ENCODE results near the gene PIK3C3.
"Not testable (repeated sequence)": the region's sequence is repeated elsewhere in the genome, so short reads cannot be mapped to it uniquely, and the experiment has no call there.

The PIK3C3 gene

DNA sequence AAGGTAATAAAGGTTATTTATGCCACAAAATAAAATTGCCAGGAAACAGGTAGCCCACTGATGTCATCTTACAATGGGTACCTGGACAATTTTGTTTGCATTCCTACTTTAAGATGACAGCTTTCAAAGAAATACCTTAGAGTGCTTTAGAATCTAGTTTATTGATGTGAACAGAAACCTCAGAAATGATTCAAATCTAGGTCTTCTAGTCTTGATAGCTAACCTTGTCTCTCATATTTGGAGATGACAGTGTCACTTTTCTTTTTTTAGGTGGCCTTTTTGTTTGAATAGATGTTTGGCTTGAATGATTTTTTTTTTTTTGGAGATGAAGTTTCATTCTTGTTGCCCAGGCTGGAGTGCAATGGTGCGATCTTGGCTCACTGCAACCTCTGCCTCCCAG lies 69.1 kb downstream of the PIK3C3 start:
- no peak for DNase-seq (ENCODE audit: low read depth)

- no peak for DNase-seq (ENCODE audit: low read depth)
Observed at GRCh38 chr18:42025491-42025890, 70.5 kb downstream of the PIK3C3 start.

DNA sequence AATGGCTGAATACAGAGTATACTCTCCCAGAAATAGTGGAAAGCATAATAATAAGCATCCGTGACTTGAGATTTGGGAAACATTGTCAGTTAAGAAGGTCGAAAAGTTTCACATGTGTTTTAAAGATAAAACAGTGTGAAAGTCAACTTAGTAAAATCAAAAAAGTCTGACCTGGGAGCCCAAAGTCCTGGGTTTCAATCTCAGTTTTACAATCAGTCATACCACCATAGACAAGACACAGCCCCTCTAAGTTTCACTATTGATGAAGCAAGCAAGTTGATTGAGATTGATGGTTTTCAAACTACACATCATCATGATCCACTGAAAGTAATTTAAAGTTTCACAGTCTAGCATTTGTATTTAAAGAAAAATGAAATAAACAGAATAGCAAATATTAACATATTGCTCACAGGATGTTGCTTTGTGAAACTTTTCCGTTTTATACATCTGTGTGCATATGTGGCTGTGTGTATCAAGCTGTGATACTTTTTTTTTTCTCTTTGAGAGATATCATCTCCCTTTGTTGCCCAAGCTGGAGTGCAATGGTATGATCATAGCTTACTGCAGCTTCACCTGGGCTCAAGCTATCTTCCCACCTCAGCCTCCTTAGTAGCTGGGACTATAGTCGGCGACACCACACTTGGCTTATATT lies 71.1 kb downstream of the PIK3C3 start:
- DNase-seq (ENCODE audit: low read depth) = no peak

DNA sequence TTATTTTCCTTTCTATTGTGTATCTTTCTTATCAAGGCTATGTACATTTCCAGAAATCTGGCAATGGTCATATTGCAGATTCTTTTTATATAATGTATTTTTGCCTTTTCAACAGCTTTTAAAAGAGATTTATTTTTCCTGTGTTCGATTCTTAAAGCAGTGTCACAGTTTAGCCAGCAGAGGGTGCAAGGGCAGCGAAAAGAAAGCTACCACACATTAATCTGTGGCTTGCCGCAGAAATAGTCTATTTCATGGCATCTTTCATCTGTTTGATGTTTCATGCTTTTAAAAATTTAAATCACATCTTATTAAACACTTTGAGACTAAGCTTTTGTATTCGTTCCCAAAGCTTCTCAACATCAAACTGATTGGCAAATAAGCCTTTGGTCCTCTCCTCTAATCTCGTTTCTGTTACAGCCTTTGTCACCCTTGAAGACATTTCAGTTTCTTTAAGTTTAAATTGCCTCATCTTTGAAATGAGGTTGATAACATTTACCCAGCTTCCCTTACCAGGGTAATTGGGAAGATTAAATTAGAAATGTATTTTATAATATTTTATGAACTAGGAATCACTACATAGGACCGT lies 73.3 kb downstream of the PIK3C3 start:
- no peak for DNase-seq (ENCODE audit: low read depth)

DNA sequence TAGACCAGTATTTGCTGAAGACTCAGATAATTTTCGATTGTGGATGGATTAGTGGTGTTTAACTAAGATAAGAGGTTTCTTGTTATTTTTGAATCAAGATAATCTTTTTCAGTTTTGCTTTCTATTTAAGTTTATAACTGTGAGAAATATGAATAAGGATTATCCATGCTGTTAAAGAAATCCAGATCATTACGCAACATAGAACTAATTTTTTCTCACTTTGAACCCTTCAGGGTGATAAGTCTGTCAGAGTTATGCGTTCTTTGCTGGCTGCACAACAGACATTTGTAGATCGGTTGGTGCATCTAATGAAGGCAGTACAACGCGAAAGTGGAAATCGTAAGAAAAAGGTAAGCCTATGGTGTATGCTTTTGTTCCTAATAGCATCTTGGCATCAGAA lies 74.1 kb downstream of the PIK3C3 start:
- DNase-seq (ENCODE audit: low read depth) = no peak

- no peak for DNase-seq (ENCODE audit: low read depth)
Observed at GRCh38 chr18:42030586-42031182, 75.7 kb downstream of the PIK3C3 start.

DNA sequence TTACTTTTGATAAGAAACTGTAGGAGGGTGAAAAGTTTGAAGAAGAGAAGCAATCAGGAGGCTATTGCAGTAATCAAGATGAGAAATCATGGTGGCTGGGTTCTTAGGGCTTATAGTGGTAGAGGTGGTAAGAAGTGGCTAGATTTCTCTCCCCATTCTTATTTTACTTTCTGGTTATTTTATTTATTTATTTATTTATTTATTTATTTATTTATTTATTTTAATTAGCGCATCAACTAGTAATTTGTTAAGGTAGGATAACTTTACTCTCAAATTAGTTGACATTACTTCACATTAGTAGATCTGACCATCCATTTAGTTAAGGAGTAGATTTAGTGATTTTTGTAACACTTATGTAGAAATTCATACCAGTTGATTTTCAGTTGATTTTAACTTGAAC lies 77.4 kb downstream of the PIK3C3 start:
- no peak for DNase-seq (ENCODE audit: low read depth)

DNA sequence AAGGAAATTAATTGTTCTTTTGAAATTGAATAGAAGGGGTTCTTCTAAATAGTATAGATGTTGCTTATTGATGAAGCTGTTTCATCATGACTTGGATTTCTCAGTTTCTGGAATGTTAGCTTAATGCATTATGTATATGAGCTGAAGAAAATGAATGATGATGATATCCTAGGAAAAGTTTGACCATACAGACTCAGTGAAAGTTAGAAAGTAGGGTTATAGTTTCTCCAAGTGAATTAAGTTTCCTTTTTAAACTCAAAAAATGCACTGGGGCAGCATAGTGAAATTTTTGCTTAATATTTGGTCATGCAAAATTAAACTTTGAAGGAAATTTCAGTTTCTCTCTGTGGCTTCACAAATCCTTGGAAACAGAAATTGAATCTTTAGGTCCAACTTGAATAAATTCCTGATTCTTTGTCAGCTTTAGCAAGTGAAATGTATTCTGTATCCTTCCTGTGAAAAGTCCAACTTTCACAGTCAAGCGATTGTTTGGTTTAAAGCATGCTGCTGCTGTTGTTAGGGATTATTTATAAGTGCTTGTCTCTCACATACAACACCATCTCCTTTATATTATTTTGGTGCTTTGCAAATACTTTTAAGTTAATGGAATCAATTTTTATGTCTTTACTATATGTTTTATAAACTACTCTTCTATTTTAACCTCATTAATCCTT lies 78.2 kb downstream of the PIK3C3 start:
- DNase-seq (ENCODE audit: low read depth) = no peak

DNA sequence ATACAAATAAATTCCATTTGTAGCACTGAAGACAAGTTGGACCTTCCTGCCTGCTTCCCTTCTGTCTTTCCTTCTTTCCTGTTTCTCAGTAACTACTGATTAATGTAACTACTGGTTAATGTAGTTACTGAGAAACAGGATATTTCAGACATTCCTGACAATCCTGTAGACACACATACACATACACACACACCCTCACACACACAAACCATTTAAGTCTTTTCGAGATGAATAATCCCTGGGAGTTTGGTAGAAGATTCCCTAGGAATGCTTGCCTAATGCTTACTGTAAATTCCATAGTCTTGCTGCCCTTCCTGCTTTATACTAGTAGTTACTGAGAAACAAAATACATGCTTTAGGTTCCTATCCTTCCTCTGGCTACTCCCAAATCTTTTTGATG lies 83.9 kb downstream of the PIK3C3 start:
- DNase-seq (ENCODE audit: low read depth) = no peak

GRCh38 chr18:42039396-42039795 lies 84.4 kb downstream of the PIK3C3 start:
- no peak for DNase-seq (ENCODE audit: low read depth)

DNA sequence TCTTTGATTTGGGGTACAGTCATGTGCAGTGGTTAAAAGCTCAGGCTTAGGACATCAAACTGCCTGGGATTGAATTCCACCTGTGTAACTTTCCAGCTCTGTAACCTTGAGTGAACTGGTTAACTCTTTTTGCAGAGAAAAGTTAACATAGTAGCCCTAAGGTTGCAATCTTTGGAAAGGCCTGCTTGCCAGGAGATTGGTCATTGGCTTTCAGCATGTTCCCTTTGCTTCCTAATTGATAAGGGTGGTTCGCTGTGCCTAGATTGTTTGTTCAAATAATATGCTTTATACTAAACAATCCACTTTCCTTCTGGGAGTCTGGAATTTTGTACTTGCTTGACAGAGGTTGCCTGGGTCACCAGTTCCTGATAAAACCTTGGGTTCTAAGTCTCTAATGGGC lies 86.8 kb downstream of the PIK3C3 start:
- DNase-seq (ENCODE audit: low read depth) = no peak

DNA sequence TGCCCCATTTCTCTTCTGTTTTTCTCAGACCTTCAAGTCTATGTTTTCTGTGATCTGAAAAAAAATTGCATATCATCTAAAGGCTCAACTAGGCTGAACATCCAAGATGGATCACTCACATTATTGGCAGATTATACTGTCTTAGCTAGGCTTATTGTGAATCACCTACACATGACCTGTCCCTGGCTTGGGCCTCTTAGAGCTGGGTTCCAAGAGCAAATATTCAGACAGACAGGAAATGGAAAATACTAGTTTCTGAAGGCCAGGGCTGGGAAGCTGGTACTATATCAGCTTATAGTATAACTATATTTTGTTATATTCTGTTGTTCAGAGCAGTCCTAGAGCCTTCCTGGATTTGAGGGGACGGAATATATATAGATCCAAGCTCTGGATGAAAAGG lies 90.3 kb downstream of the PIK3C3 start:
- DNase-seq (ENCODE audit: low read depth) = no peak

GRCh38 chr18:42047721-42048120 lies 92.7 kb downstream of the PIK3C3 start:
- no peak for DNase-seq (ENCODE audit: low read depth)

DNA sequence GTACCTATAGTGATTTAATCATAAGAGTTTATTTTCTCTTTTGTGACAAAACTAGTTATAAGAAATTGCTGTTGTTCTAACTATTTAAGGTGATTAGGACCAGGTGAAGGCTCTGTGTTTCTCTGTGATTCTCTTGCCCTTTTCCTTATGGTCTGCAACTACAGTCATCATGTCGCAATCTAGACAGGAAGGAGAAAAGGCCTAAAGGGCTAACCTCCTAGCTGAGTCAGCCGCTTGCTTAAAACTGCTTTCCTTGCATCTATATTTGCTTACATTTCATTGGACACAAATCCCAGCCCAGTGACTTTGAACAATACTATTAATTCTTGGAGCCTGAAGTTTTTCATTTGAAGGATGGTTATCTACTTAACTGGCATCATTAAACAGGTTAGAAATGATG lies 93.1 kb downstream of the PIK3C3 start:
- DNase-seq (ENCODE audit: low read depth) = no peak

DNA sequence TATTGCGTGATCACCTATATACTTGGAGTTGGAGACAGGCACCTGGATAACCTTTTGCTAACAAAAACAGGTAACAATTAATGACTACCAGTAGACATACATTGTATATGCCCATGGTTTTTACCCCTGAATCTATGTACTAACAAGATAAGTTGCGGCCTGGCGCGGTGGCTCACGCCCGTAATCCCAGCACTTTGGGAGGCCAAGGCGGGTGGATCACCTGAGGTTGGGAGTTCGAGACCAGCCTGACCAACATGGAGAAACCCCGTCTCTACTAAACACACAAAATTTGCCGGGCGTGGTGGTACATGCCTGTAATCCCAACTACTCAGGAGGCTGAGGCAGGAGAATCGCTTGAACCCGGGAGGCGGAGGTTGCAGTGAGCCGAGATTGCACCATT lies 94.5 kb downstream of the PIK3C3 start:
- DNase-seq (ENCODE audit: low read depth) = not testable (repeated sequence)

GRCh38 chr18:42051411-42051810 lies 96.4 kb downstream of the PIK3C3 start:
- no peak for DNase-seq (ENCODE audit: low read depth)

DNA sequence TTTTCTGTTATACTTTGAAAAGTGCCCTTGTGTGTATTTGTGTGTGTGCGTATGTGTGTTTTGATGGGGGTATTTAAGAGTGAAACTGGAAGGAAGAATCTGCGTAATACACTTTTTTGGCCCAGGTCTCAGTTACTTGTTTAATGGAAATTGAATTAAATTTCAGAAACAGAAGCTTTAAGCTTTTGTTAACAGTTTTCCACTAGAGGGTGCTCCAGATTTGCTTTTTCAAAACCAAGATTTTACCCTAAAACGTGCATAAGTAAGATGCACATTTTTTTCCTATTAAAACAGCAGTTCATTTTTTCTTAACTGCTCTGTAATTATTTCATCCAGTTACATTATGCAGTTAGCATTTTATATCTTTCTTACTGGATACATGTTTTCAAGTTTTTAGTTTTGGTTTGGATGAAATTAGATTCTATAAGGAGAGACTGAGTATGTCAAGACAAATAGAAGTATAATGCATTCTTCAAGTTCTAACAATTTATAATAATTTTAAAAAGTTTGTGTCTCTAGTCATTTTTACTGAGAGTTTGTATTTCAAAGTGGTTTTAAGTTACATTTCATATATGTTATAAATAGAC lies 97.2 kb downstream of the PIK3C3 start:
- DNase-seq (ENCODE audit: low read depth) = no peak

DNA sequence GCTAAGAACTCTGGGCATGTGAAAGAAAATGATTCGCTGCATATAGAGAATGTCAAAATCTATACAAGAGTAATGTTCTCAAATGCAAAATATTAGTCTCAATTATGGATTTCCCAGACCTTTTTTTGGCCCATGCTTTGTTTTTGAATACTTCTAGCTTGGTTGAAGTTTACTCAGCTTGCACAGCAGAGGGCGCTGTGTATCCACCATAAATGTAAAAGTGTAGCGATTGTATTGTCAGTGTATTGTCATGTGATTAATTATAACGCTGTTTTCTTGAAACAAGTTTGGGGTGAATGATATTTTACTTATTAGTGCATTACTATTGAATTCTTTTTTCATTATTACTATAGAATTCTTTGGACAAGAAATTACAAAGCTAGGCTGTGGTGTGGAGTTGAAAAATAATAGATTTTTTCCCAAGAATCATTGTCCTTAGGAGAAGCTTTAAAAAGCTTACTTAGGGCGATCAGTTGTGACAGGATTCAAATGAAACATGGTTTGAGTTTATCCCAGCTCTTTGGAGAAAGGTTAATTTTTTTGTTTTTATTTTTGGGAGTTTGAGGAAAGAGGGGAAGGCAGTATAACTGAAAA lies 98.3 kb downstream of the PIK3C3 start:
- DNase-seq (ENCODE audit: low read depth) = peak; percentile 39

- DNase-seq (ENCODE audit: low read depth) = no peak
Observed at GRCh38 chr18:42064109-42064508, 109.1 kb downstream of the PIK3C3 start.

- DNase-seq (ENCODE audit: low read depth) = no peak
Observed at GRCh38 chr18:42067518-42067917, 112.5 kb downstream of the PIK3C3 start.

GRCh38 chr18:42068030-42068429 lies 113.0 kb downstream of the PIK3C3 start:
- no peak for DNase-seq (ENCODE audit: low read depth)

DNA sequence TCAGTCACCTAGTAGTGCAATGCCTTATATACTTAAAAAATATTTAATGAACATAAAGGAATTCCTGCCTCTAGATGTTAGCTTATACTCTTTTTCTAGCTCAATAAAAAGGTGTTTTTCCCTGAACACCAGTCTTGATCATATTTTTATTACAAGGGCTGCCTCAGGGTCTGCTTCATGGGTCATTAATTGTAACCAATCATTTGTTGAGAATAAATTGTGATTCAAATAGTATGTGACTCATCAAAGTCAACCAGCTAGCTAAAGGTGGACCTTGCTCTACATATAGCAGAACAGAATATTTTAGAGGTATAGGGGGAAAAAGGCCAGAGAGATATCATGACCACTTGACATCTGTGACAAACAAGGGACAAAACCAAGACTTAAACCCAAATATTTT lies 114.0 kb downstream of the PIK3C3 start:
- no peak for DNase-seq (ENCODE audit: low read depth)

DNA sequence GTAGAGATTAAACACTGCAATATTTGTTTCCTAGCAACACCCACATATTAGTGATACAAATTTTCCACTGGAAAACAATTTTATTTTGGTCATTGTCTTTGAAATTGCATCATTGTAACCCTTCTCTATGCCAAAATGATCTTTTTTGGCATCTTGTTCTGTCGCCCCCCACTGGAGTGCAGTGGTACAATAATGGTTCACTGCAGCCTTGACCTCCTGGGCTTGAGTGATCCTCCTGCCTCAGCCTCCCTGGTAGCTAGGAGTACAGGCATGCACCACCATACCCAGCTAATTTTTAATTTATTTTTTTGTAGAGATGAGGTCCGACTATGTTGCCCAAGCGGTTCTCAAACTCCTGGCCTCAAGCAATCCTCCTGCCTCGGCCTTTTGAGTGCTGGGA lies 117.4 kb downstream of the PIK3C3 start:
- DNase-seq (ENCODE audit: low read depth) = no peak

All from activated T-cell treated with anti-CD3 and anti-CD28 coated beads for 24 hours (primary cell).